Lung (tissue), 12 donors: Measurements from ENCODE around the gene GARS1. TPM values are rescaled to one million over a fixed set of nuclear protein-coding genes. Genes with fewer than 3 reads are reported as not detected.

Experiments
- ATAC-seq: fragments of 200-7000 bp; cut with Tn5 transposase; one replicate; pipeline ENCODE4 v1.9.1; 2020; ENCODE audit warnings: moderate number of reproducible peaks; ENCODE audit not compliant: insufficient read depth, low FRiP score
- DNase-seq, 3 donors: peaks; one replicate each; pipeline ENCODE4 v3.0.0-alpha.2; 2013 to 2017
- H3K27ac ChIP-seq, 2 donors: one replicate each; pipeline ENCODE4 v1.5.1; 2013; ENCODE audit warnings: mild to moderate bottlenecking in 2 of 2, moderate library complexity in 2 of 2, control low read depth in 1 of 2, inconsistent platforms in 1 of 2, low read depth in 1 of 2, low read length in 1 of 2
- H3K27me3 ChIP-seq, 3 donors: one replicate each; pipeline ENCODE4 v1.5.1; 2013; ENCODE audit warnings: low read length in 2 of 3; ENCODE audit not compliant: control insufficient read depth in 3 of 3, insufficient read depth in 3 of 3
- H3K36me3 ChIP-seq, 4 donors: one replicate each; pipeline ENCODE4 v1.5.1; 2013; ENCODE audit warnings: low read length in 4 of 4, mild to moderate bottlenecking in 1 of 4, moderate library complexity in 1 of 4; ENCODE audit not compliant: control insufficient read depth in 4 of 4, insufficient read depth in 4 of 4
- H3K4me1 ChIP-seq, 5 donors: one replicate each; pipeline ENCODE4 v1.5.1; 2013; ENCODE audit warnings: low read length in 5 of 5, mild to moderate bottlenecking in 2 of 5, moderate library complexity in 1 of 5; ENCODE audit not compliant: control insufficient read depth in 5 of 5, insufficient read depth in 5 of 5
- H3K4me3 ChIP-seq: one replicate; pipeline ENCODE4 v1.5.1; 2013; ENCODE audit warnings: mild to moderate bottlenecking, control low read depth, moderate library complexity
- H3K9ac ChIP-seq, 2 donors: one replicate each; pipeline ENCODE4 v1.5.1; 2013; ENCODE audit warnings: low read length in 2 of 2, control low read depth in 1 of 2; ENCODE audit not compliant: insufficient read depth in 1 of 2
- H3K9me3 ChIP-seq, 4 donors: one replicate each; pipeline ENCODE4 v1.5.1; 2013; ENCODE audit warnings: low read length in 3 of 4, mild to moderate bottlenecking in 1 of 4, moderate library complexity in 1 of 4; ENCODE audit not compliant: control insufficient read depth in 4 of 4, insufficient read depth in 3 of 4
- CTCF ChIP-seq: IDR thresholded peaks from 2 replicates; pipeline ENCODE4 v1.5.1; 2012; ENCODE audit warnings: mild to moderate bottlenecking; ENCODE audit errors: control extremely low read depth, extremely low read depth
- WGBS, 2 donors: extraction: QIAGEN DNeasy Blood & Tissue Kit; methylation state at CpG; one replicate each; pipeline ENCODE4 v1.1.7; 2013; 5-methylcytosine and 5-hydroxymethylcytosine counted together
- polyA plus RNA-seq, 2 donors: library from polyadenylated mRNA; stranded (reverse); fragments of 200-250 nt; gene quantifications; one replicate each; pipeline ENCODE4 v1.2.1, GENCODE V29; 2013
- total RNA-seq, 2 donors: library from RNA; depleted of rRNA in 1 of 2; stranded (reverse); fragments of >200 nt in 1 of 2; gene quantifications; one replicate each; pipeline ENCODE4 v1.2.1, GENCODE V29; 2014 to 2021
- donor health status: control.
- donor health status: control.
- donor health status: Bipolar disorder and iron deficiency.
- donor health status: healthy.
- donor health status: DM: yes; HTN: yes; CAD: no.

GARS1 gene
- total and polyA plus RNA-seq, 4 donors, result 55.5 to 132 (median 92.1) TPM

- DNase-seq, result no peak
- no peaks in the 10 kb centered on the region for H3K4me1 ChIP-seq
- WGBS, 2 donors, result 78 to 87% methylated on average over 3 of the region's 3 CpGs
Observed at GRCh38 chr7:30667172-30667571, 72.5 kb downstream of the GARS1 start.

GRCh38 chr7:30668102-30668501, 73.4 kb downstream of the GARS1 start:
- no peak for TF ChIP-seq CTCF
- DNase-seq, result no peak
- peaks cover 0 to 3% (median 0%) of the 10 kb centered on the region in 4 donors for H3K9me3 ChIP-seq
- WGBS, 2 donors, result 72 to 79% methylated on average over 4 of the region's 4 CpGs
- H3K27me3 ChIP-seq, result no peaks in the 10 kb centered on the region
- ATAC-seq, result no peak
- no peak overlapping the region for H3K9ac ChIP-seq
- H3K27ac ChIP-seq, result no peak overlapping the region
- H3K4me1 ChIP-seq, result no peaks in the 10 kb centered on the region
- no peaks in the 10 kb centered on the region for H3K36me3 ChIP-seq
- H3K4me3 ChIP-seq, result no peak overlapping the region

More at GRCh38 chr7:30667172-30667571, 72.5 kb downstream of the GARS1 start:
- TF ChIP-seq CTCF, result no peak
- ATAC-seq, result no peak
- Histone ChIP-seq H3K36me3 (no peaks in the 10 kb centered on the region), H3K4me3 (no peak overlapping the region), H3K27me3 (no peaks in the 10 kb centered on the region), H3K9me3 (peaks cover 0 to 3% (median 0%) of the 10 kb centered on the region in 4 donors), H3K9ac (no peak overlapping the region), H3K27ac (no peak overlapping the region)

DNA sequence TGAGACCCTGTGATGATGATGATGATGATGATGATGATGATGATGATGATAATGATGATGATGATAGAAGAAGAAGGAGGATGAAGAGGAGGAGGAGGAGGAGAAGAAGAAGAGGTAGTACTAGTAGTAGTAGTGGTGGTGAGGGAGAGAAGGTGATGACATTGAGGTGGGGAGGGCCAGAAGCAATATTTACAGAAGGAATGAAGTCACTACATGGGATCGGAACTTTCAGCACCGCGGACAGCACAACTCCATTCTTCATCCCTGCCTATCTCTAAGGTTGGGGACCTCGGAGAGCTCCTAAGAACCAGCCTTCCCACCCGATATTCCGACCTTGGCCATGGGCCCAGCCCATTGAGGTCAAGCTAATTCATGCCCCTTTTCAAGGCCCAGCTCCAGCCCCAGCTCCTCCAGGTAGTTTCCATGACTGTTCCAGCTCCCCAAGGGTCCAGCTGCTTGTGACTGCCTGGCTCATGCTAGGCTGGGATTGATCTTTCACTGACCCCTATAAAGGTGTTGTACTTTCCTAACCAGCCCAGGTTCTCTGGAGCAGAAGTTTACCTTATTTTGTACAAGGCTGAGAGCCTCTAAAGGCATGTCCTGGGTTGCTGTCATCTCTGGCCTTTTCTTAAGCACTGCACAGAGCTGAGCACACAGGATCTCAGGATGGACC, 77.3 kb downstream of the GARS1 start:
- H3K4me1 ChIP-seq, result no peaks in the 10 kb centered on the region
- no peak overlapping the region for H3K27ac ChIP-seq
- H3K4me3 ChIP-seq, result no peak overlapping the region
- 1 to 11% methylated on average over 6 of the region's 6 CpGs for WGBS, 2 donors
- no peak for TF ChIP-seq CTCF
- ATAC-seq, result no peak
- no peak overlapping the region for H3K9ac ChIP-seq
- H3K9me3 ChIP-seq, result peaks cover 0 to 6% (median 0%) of the 10 kb centered on the region in 4 donors
- no peaks in the 10 kb centered on the region for H3K36me3 ChIP-seq
- peak; percentile 79 to 91 (median 85) for DNase-seq
- H3K27me3 ChIP-seq, result peaks cover 0 to 2% (median 0%) of the 10 kb centered on the region in 3 donors
